Measurements from ENCODE around the gene PRDX6.

DNA sequence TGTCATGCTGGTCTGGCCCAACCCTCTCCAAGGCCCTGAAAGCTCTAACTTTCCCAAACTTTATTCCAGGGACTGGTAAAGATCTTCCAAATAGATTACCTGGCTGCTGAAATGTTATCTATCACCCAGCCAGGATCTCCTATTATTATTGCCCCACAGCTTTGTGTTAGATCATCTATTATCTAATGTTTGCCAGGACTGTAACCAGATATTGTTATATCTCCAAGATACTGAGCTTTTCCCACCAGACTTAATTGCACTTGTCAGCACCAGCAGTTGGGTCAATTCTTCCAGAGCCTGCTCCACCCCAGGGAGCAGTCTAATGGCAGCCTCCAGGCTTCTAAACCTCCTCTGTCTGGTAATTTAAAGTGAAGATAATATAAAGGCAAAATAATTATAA, 59.1 kb downstream of the PRDX6 start:
- TF ChIP-seq, protein P1, sequence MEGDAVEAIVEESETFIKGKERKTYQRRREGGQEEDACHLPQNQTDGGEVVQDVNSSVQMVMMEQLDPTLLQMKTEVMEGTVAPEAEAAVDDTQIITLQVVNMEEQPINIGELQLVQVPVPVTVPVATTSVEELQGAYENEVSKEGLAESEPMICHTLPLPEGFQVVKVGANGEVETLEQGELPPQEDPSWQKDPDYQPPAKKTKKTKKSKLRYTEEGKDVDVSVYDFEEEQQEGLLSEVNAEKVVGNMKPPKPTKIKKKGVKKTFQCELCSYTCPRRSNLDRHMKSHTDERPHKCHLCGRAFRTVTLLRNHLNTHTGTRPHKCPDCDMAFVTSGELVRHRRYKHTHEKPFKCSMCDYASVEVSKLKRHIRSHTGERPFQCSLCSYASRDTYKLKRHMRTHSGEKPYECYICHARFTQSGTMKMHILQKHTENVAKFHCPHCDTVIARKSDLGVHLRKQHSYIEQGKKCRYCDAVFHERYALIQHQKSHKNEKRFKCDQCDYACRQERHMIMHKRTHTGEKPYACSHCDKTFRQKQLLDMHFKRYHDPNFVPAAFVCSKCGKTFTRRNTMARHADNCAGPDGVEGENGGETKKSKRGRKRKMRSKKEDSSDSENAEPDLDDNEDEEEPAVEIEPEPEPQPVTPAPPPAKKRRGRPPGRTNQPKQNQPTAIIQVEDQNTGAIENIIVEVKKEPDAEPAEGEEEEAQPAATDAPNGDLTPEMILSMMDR (IDR thresholded peaks at IDR 0.05; ENCODE audit: extremely low read depth in 1 of 2, insufficient read depth in 1 of 2, low read depth in 1 of 2, low read length in 2 of 2): no peak
- TF ChIP-seq POLR2A (IDR thresholded peaks at IDR 0.05; ENCODE audit: low read depth, low read length): no peak
- no peak for TF ChIP-seq GATA2 (IDR thresholded peaks at IDR 0.05; ENCODE audit: insufficient read depth, insufficient read length, low read depth, low read length)
